ENCODE results near the gene PRRC2A.

PRRC2A gene

DNA sequence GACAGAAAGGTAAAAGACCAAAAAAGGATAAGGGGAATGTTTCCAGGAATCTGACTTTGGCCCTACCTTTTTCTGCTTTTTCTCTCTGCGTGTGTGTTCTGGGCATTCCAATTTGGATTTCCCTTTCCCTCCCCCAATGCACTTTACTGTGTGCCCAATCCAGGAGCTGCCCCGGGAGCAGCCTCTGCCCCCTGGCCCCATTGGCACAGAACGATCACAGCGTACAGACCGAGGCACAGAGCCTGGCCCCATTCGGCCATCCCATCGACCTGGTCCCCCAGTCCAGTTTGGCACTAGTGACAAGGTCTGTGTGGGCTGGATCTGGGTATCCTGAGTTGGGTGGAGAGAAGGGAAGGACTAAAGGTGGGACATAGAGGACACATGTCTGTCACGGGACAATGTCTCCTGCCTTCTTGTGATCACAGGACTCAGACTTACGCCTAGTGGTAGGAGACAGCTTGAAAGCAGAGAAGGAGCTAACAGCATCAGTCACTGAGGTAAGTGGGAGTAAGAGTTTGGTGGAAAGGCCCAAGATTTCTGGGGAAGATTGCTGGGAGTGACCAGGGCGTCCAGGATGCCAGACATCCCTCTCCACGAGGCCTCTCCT, 14.6 kb downstream of the PRRC2A start:
- no peak overlapping the region for H3K4me3 ChIP-seq (ENCODE audit: low read depth, low read length)
- peaks cover 45 to 96% of the 10 kb centered on the region in 2 experiments for H3K36me3 ChIP-seq (ENCODE audit: control insufficient read depth in 2 of 2, insufficient read depth in 1 of 2, low read length in 2 of 2)
- ChIA-PET CTCF (interaction anchor here (0.6 to 1.1 kb wide), 2 partner anchors 16 to 17 kb away, joined by 3 read pairs; no protein-coding TSS in a partner anchor), POLR2A (interaction anchor here (1.1 to 11.0 kb wide), 5 partner anchors 9 to 192 kb away, joined by 3 to 123 read pairs (median 8); partner anchors contain the start of genes BAG6, C6orf47 and HSPA1B)
- TF ChIP-seq AEBP2 (tag by site-specific recombination; IDR thresholded peaks at IDR 0.05; ENCODE audit: borderline replicate concordance) = no peak
- no peak for TF ChIP-seq PRDM10 (tag by site-specific recombination; IDR thresholded peaks at IDR 0.05)
- TF ChIP-seq KLF8 (tag by site-specific recombination; IDR thresholded peaks at IDR 0.05) = 0 out of 2 replicates have a peak, but pooled peaks have one; percentile 21
- peak; percentile 49; the same call in 1 of the 2 replicates for TF ChIP-seq ZNF600 (tag by site-specific recombination; IDR thresholded peaks at IDR 0.05)
- no peak for TF ChIP-seq EGR2 (tag by site-specific recombination; IDR thresholded peaks at IDR 0.05; ENCODE audit: low read depth)
- 0 out of 2 replicates have a peak, but pooled peaks have one; percentile 45 for TF ChIP-seq IKZF3 (tag by site-specific recombination; IDR thresholded peaks at IDR 0.05)
- no peaks in the 10 kb centered on the region for H3K9me3 ChIP-seq (ENCODE audit: control insufficient read depth, insufficient read depth, low read depth, low read length)
- H3K27ac ChIP-seq (ENCODE audit: extremely low read depth, low read depth, low read length) = no peak overlapping the region
- no peaks in the 10 kb centered on the region for H3K4me1 ChIP-seq (ENCODE audit: control insufficient read depth, insufficient read depth, low read length)

DNA sequence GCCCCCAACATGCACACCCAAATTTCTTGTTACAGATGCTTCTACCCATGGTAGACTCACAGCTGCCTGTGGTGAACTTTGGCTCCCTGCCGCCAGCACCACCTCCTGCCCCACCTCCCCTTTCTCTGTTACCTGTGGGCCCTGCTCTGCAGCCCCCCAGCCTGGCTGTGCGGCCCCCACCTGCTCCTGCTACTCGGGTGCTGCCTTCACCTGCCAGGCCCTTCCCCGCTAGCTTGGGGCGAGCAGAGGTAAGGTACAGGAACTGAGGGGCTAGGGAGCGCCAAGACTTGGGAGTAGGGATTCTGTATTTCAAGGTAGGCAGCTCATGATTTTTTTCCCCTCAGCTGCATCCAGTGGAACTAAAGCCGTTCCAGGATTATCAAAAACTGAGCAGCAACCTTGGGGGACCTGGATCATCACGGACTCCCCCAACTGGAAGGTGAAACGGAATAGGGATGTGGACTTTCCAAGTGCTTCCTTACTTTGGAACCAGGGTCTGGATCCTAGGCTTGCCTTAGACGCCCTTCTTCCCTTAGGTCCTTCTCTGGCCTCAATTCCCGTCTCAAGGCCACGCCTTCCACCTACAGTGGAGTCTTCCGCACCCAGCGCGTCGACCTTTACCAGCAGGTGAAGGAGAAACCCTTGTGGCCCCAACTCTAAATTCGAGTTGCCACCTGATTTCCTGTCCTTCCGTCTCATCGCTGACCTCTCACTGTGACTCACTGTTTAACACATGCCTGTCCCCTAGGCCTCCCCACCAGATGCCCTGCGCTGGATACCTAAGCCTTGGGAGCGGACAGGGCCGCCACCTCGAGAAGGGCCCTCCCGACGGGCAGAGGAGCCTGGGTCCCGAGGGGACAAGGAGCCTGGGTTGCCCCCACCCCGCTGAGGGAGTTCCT, 16.4 kb downstream of the PRRC2A start:
- Histone ChIP-seq H3K4me3 (ENCODE audit: low read depth, low read length) (no peak overlapping the region), H3K9me3 (ENCODE audit: control insufficient read depth, insufficient read depth, low read depth, low read length) (no peaks in the 10 kb centered on the region), H3K36me3 (ENCODE audit: control insufficient read depth in 2 of 2, insufficient read depth in 1 of 2, low read length in 2 of 2) (peaks cover 35 to 96% of the 10 kb centered on the region in 2 experiments), H3K27ac (ENCODE audit: extremely low read depth, low read depth, low read length) (peak overlapping the region; percentile 37; the same call in 1 of the 2 replicates), H3K4me1 (ENCODE audit: control insufficient read depth, insufficient read depth, low read length) (no peaks in the 10 kb centered on the region)
- ChIA-PET POLR2A (interaction anchor here (0.5 to 11.0 kb wide), 3 partner anchors 11 to 107 kb away, joined by 5 to 123 read pairs (median 76); partner anchors contain the start of gene BAG6), CTCF (interaction anchor here (0.5 kb wide), 1 partner anchor 15 kb away, joined by 3 read pairs; no protein-coding TSS in a partner anchor)
- TF ChIP-seq ZNF600 (tag by site-specific recombination; IDR thresholded peaks at IDR 0.05) (peak; percentile 88), ZBTB8A (tag by site-specific recombination; IDR thresholded peaks at IDR 0.05) (no peak), ZNF776 (tag by site-specific recombination; IDR thresholded peaks at IDR 0.05; ENCODE audit: borderline replicate concordance) (no peak), BCL11B (tag by site-specific recombination; IDR thresholded peaks at IDR 0.05; ENCODE audit: low read depth) (no peak), ATF2 (tag by site-specific recombination; IDR thresholded peaks at IDR 0.05; ENCODE audit: low read depth) (no peak), ZNF10 (tag by site-specific recombination; IDR thresholded peaks at IDR 0.05) (peak; percentile 75), INSM2 (tag by site-specific recombination; IDR thresholded peaks at IDR 0.05) (no peak)
- TF ChIP-seq, protein P1, sequence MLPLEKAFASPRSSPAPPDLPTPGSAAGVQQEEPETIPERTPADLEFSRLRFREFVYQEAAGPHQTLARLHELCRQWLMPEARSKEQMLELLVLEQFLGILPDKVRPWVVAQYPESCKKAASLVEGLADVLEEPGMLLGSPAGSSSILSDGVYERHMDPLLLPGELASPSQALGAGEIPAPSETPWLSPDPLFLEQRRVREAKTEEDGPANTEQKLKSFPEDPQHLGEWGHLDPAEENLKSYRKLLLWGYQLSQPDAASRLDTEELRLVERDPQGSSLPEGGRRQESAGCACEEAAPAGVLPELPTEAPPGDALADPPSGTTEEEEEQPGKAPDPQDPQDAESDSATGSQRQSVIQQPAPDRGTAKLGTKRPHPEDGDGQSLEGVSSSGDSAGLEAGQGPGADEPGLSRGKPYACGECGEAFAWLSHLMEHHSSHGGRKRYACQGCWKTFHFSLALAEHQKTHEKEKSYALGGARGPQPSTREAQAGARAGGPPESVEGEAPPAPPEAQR (tag by site-specific recombination; IDR thresholded peaks at IDR 0.05) = no peak
- TF ChIP-seq, protein P2, sequence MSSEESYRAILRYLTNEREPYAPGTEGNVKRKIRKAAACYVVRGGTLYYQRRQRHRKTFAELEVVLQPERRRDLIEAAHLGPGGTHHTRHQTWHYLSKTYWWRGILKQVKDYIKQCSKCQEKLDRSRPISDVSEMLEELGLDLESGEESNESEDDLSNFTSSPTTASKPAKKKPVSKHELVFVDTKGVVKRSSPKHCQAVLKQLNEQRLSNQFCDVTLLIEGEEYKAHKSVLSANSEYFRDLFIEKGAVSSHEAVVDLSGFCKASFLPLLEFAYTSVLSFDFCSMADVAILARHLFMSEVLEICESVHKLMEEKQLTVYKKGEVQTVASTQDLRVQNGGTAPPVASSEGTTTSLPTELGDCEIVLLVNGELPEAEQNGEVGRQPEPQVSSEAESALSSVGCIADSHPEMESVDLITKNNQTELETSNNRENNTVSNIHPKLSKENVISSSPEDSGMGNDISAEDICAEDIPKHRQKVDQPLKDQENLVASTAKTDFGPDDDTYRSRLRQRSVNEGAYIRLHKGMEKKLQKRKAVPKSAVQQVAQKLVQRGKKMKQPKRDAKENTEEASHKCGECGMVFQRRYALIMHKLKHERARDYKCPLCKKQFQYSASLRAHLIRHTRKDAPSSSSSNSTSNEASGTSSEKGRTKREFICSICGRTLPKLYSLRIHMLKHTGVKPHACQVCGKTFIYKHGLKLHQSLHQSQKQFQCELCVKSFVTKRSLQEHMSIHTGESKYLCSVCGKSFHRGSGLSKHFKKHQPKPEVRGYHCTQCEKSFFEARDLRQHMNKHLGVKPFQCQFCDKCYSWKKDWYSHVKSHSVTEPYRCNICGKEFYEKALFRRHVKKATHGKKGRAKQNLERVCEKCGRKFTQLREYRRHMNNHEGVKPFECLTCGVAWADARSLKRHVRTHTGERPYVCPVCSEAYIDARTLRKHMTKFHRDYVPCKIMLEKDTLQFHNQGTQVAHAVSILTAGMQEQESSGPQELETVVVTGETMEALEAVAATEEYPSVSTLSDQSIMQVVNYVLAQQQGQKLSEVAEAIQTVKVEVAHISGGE (tag by site-specific recombination; conservative IDR thresholded peaks at IDR 0.05; ENCODE audit: low read depth) = no peak
- TF ChIP-seq, protein P3, sequence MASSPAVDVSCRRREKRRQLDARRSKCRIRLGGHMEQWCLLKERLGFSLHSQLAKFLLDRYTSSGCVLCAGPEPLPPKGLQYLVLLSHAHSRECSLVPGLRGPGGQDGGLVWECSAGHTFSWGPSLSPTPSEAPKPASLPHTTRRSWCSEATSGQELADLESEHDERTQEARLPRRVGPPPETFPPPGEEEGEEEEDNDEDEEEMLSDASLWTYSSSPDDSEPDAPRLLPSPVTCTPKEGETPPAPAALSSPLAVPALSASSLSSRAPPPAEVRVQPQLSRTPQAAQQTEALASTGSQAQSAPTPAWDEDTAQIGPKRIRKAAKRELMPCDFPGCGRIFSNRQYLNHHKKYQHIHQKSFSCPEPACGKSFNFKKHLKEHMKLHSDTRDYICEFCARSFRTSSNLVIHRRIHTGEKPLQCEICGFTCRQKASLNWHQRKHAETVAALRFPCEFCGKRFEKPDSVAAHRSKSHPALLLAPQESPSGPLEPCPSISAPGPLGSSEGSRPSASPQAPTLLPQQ (tag by site-specific recombination; IDR thresholded peaks at IDR 0.05) = no peak
